Skeletal muscle tissue (tissue), 4 donors: ENCODE data around the gene PLCH1. TPM values are rescaled to one million over a fixed set of nuclear protein-coding genes. Genes with fewer than 3 reads are reported as not detected.

ENCODE experiments used
- H3K27ac ChIP-seq: one replicate; pipeline ENCODE4 v1.7.0; 2013; ENCODE audit warnings: mild to moderate bottlenecking, low read depth, low read length, inconsistent platforms
- H3K27me3 ChIP-seq, 3 donors: one replicate each; pipeline ENCODE4 v1.7.0; 2013; ENCODE audit warnings: low read length in 3 of 3; ENCODE audit not compliant: control insufficient read depth in 3 of 3, insufficient read depth in 3 of 3
- H3K36me3 ChIP-seq, 3 donors: one replicate each; pipeline ENCODE4 v1.7.0; 2013; ENCODE audit warnings: low read length in 3 of 3; ENCODE audit not compliant: control insufficient read depth in 3 of 3, insufficient read depth in 3 of 3
- H3K4me1 ChIP-seq, 3 donors: one replicate each; pipeline ENCODE4 v1.7.0; 2013; ENCODE audit warnings: low read length in 3 of 3, mild to moderate bottlenecking in 3 of 3; ENCODE audit not compliant: control insufficient read depth in 3 of 3, insufficient read depth in 3 of 3
- H3K4me3 ChIP-seq, 3 donors: one replicate each; pipeline ENCODE4 v1.7.0; 2013; ENCODE audit warnings: low read length in 3 of 3
- H3K9ac ChIP-seq, 3 donors: one replicate each; pipeline ENCODE4 v1.7.0; 2013; ENCODE audit warnings: low read length in 3 of 3, mild to moderate bottlenecking in 3 of 3, moderate library complexity in 2 of 3, low read depth in 1 of 3
- H3K9me3 ChIP-seq, 3 donors: one replicate each; pipeline ENCODE4 v1.7.0; 2013; ENCODE audit warnings: low read length in 3 of 3; ENCODE audit not compliant: control insufficient read depth in 3 of 3
- total RNA-seq: library from RNA; depleted of rRNA; stranded (reverse); fragments of >200 nt; gene quantifications from one replicate; pipeline ENCODE4 v1.2.3, GENCODE V29; 2014
- donor health status: Osteomylitis.

PLCH1 gene
- total RNA-seq, 1 donor from 2014 or later, result 0.52 TPM

DNA sequence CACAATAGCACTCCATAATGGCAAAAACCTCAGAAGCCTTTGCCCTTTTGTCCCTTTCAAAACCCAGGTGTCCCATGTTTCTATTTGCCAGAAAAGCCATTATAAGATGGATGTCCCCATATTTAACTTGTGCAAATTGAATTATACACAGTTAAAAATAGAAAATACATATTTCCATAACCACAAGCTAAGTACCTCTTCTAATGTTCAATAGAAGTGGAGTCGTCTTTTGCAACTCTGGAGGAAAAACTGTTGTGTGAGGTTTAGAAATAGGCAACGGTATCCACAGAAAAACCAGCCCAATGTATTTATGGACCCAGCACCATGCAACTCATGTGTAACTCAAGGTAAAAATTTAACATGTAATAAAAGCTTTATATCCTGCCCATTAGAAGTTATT is 367.8 kb downstream of the PLCH1 start:
- Histone ChIP-seq H3K9me3 (no peaks in the 10 kb centered on the region), H3K9ac (no peak overlapping the region), H3K27ac (no peak overlapping the region), H3K27me3 (no peaks in the 10 kb centered on the region), H3K4me3 (no peak overlapping the region), H3K4me1 (peaks cover 0 to 5% (median 0%) of the 10 kb centered on the region in 3 donors), H3K36me3 (no peaks in the 10 kb centered on the region)

DNA sequence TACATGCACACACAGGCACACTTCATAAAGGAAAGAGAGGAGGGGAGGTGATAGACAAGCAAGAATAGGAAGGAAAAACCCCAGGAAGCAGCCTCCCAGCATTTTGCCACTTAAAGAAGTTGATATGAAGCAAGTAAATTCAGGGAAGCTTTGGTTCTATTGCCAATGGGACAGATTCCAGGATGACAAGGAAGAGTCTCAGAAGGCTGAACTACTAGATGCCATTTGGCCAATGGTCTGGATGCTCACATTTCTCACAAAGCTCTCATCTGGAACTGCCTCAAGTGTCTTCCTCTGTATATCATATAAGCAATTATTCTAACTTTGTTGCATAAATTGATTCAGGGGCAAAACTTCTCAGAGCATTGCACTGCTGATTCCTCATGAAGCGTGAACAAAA is 372.6 kb downstream of the PLCH1 start:
- H3K4me1 ChIP-seq, result peaks cover 0 to 5% (median 3%) of the 10 kb centered on the region in 3 donors
- no peak overlapping the region for H3K9ac ChIP-seq
- H3K9me3 ChIP-seq, result no peaks in the 10 kb centered on the region
- H3K4me3 ChIP-seq, result no peak overlapping the region
- H3K27ac ChIP-seq, result no peak overlapping the region
- H3K36me3 ChIP-seq, result no peaks in the 10 kb centered on the region
- H3K27me3 ChIP-seq, result no peaks in the 10 kb centered on the region

- H3K36me3 ChIP-seq, result no peaks in the 10 kb centered on the region
- H3K27ac ChIP-seq, result no peak overlapping the region
- no peaks in the 10 kb centered on the region for H3K27me3 ChIP-seq
- peaks cover 0 to 5% (median 3%) of the 10 kb centered on the region in 3 donors for H3K4me1 ChIP-seq
- no peak overlapping the region for H3K4me3 ChIP-seq
- H3K9me3 ChIP-seq, result no peaks in the 10 kb centered on the region
- H3K9ac ChIP-seq, result no peak overlapping the region
Measured at GRCh38 chr3:155370764-155371503, 373.9 kb downstream of the PLCH1 start.

- Histone ChIP-seq H3K4me1 (peaks cover 0 to 5% (median 3%) of the 10 kb centered on the region in 3 donors), H3K27me3 (no peaks in the 10 kb centered on the region), H3K36me3 (no peaks in the 10 kb centered on the region), H3K27ac (no peak overlapping the region), H3K9me3 (peaks cover 0 to 3% (median 0%) of the 10 kb centered on the region in 3 donors), H3K9ac (no peak overlapping the region), H3K4me3 (no peak overlapping the region)
Measured at GRCh38 chr3:155370198-155370597, 374.7 kb downstream of the PLCH1 start.

GRCh38 chr3:155369735-155370134 is 375.1 kb downstream of the PLCH1 start:
- Histone ChIP-seq H3K4me1 (peaks cover 0 to 5% (median 3%) of the 10 kb centered on the region in 3 donors), H3K27ac (no peak overlapping the region)

GRCh38 chr3:155369244-155369643 is 375.6 kb downstream of the PLCH1 start:
- Histone ChIP-seq H3K27ac (no peak overlapping the region), H3K4me1 (peaks cover 0 to 5% (median 3%) of the 10 kb centered on the region in 3 donors), H3K9ac (no peak overlapping the region)

More at GRCh38 chr3:155369735-155370134, 375.1 kb downstream of the PLCH1 start:
- Histone ChIP-seq H3K4me3 (no peak overlapping the region), H3K9me3 (peaks cover 0 to 3% (median 3%) of the 10 kb centered on the region in 3 donors), H3K36me3 (no peaks in the 10 kb centered on the region), H3K9ac (no peak overlapping the region), H3K27me3 (no peaks in the 10 kb centered on the region)

DNA sequence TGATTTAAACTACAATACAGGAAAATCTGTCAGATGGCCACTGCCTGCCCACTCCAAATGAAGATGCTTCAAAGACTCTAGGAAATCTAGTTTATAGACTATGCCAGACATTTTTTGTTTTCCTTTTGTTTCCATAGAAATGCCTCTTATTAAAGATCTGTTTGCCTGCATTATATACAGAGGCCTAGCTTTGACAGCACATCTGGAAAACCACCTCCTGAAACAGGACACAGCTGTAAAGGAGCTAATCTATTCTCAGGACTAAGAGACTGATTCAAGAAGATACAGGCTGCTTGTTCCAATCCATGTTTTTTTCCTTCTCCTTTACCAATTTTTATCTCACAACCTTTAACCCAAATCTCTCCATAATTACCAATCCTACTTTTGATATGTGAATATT is 376.1 kb downstream of the PLCH1 start:
- Histone ChIP-seq H3K4me1 (peaks cover 0 to 5% (median 3%) of the 10 kb centered on the region in 3 donors), H3K4me3 (no peak overlapping the region), H3K9me3 (peaks cover 0 to 3% (median 3%) of the 10 kb centered on the region in 3 donors), H3K9ac (no peak overlapping the region), H3K27me3 (no peaks in the 10 kb centered on the region), H3K27ac (no peak overlapping the region), H3K36me3 (no peaks in the 10 kb centered on the region)

More at GRCh38 chr3:155369244-155369643, 375.6 kb downstream of the PLCH1 start:
- Histone ChIP-seq H3K9me3 (peaks cover 0 to 3% (median 3%) of the 10 kb centered on the region in 3 donors), H3K36me3 (no peaks in the 10 kb centered on the region), H3K4me3 (no peak overlapping the region), H3K27me3 (no peaks in the 10 kb centered on the region)

DNA sequence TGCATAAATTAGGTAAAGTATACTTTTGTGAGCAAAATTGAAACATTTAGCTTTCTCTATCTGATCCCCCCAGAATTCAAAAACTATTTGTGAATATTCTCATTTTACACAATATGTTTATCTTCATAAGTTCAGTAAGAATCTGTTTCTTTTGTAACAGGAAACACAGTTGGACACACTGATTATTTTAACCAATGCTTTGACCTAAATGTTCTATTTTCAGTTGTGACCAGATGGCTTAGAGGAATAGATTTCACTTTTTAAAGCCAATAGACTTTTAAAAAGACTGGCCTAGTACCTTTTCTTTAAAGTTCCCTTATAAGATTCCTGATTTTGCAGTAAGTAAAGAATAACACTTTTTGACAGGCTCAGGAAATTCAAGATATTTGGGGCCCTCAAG is 377.4 kb downstream of the PLCH1 start:
- no peaks in the 10 kb centered on the region for H3K27me3 ChIP-seq
- H3K9ac ChIP-seq, result no peak overlapping the region
- H3K4me3 ChIP-seq, result no peak overlapping the region
- no peaks in the 10 kb centered on the region for H3K36me3 ChIP-seq
- H3K4me1 ChIP-seq, result peaks cover 0 to 4% (median 3%) of the 10 kb centered on the region in 3 donors
- peaks cover 0 to 3% (median 3%) of the 10 kb centered on the region in 3 donors for H3K9me3 ChIP-seq
- no peak overlapping the region for H3K27ac ChIP-seq

DNA sequence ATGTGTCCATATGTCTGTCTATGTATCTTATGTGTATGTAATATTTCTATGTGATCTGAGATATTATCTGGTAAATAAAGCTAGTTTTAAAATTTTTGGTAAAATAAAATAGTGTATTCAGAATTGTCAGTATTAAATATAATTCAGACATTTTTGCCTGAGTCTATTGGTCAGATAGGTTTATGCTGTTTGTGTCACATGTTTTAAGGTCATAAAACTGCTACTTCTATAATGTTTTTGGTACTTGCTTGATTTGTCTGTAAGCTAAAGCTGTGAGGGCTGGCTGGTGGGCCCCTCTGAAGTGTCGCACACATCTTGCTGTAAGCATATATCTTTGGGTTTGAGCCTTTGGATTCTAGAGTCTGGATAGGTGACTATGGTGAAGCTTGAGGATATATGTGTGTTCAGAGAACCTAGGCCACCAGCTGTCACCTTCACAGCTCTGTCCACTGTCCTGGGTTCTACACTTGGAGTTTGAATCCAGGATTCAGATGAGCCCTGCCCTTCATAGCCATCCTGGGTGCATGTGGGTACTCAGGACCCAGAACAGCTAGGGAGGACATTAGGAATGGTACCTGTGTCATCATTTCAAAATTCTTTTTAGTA is 379.6 kb downstream of the PLCH1 start:
- Histone ChIP-seq H3K4me3 (no peak overlapping the region), H3K4me1 (peaks cover 0 to 2% (median 0%) of the 10 kb centered on the region in 3 donors), H3K27ac (no peak overlapping the region), H3K36me3 (no peaks in the 10 kb centered on the region), H3K9me3 (peaks cover 0 to 3% (median 3%) of the 10 kb centered on the region in 3 donors), H3K27me3 (no peaks in the 10 kb centered on the region), H3K9ac (no peak overlapping the region)

DNA sequence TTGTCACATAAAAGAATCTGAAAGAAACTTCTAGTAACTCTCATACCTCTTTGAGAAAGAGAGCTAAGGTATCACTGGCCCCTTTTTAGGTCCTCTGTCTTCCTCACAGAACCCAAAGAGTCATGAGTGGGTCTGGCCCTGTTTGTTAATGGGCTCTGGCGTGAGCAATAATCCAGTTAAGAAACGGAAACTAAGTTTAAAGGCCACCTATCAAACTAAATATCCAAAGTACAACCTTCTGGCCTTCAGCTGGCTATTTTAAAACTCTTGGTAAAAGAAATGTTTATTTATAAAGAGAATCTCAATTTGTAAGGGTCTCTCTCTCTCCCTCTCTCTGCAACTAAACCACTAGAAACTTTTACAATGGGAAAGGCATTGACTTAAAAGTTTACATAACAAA is 380.4 kb downstream of the PLCH1 start:
- Histone ChIP-seq H3K9ac (no peak overlapping the region), H3K4me1 (no peaks in the 10 kb centered on the region), H3K4me3 (no peak overlapping the region), H3K27me3 (no peaks in the 10 kb centered on the region), H3K36me3 (no peaks in the 10 kb centered on the region), H3K27ac (no peak overlapping the region), H3K9me3 (peaks cover 0 to 3% (median 3%) of the 10 kb centered on the region in 3 donors)
